Anterior cingulate cortex (tissue), 58 donors: ENCODE data around the gene OR2V2.

Experiments
- DNase-seq, 58 donors: peaks; one replicate each; lab custom pipeline; 2025; lab: John Stamatoyannopoulos, UW

OR2V2 gene

DNA sequence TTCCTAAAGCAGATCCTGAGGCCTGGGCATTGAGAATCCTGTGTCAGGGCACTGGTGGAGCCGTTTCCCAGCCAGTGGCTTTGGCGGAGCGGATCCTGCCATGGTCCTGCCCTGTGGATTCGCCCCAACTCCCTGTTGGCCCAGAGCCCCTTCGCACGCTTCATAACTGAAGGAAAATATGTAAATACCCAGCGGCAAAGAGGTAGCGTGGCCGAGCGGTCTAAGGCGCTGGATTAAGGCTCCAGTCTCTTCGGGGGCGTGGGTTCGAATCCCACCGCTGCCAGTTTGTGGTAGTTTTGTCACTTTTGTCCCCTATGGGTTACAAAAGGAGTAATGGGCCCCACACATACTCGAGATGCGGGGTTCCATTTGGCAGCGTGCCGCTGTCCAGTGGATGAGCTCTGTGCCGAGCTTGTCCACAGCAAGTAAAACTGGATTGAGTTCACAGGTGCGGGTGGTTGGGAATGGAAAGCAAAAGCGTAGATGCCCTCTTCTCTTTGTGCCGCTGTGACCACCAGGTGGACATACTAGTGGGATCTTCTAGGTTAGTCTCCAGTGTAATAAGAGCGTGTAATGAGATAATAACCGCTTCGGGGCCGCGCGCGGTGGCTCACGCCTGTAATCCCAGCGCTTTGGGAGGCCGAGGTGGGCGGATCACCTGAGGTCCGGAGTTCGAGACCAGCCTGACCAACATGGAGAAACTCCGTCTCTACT is 40.3 kb downstream of the OR2V2 start:
- no peak for DNase-seq

- DNase-seq: no peak
These were observed 41.4 kb downstream of the OR2V2 start for GRCh38 chr5:181188700-181189362.

DNA sequence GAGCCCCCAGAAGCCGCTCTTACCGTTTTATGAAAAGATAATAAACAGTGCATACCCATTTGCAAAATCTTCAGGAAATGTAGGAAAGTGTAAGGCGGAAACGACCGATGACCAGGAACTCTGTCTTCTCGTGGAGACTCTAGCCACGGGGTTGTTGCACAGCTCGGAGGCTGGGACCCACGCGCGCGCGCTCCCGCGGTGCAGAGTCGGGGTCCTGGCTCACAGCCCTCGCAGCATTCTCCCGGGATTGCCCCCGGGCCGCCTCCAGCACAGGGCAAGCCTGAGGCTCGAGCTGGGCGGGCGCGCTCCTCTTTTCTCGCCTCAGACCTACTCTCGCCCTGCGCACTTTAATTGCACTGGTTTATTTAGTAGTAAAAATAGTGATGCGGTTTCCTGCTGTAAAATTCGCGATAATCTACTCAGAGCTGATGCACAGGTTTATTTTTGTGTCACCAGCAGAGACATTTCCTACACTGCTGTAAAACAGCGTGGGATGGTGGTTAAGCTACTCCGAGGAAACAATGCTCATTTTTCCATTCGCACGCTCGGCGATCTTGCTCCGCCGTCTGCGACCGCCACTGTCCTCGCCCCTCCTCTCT is 42.1 kb downstream of the OR2V2 start:
- DNase-seq: no peak

DNA sequence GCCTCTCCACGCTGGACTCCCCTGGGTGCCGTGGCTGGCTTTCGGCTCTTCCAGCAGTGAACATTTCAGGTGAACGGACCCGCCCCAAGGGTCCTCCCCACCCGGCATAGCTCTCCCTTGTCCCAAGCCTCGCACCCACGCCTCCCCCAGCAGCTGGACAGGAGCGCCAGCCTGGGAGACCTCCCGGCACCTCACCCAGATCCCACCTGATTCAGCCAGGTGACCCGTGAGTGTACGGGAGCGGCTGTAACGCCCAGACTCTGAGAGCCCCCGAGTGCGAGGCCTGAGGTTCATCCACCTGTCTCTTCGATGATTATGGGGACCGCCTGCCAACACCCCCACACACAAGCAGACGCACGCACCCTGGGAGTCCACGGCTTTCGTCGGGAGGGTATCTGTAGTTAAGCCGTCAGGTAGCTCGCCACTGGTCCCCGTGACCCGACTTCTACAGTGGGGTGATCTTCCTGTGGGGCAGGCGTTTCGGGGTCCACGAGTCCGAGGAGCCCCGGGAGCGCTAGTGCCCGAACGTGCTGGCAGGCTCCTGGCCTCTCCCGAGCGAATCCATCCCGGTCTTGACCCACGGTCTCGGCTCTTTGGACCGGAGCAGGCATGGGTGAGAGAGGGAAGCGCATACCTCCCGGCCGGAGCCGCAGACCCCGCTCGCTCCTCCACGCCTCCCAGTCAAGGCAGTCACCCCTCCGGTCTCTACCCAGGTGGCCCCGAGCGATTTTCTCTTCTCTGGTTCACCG is 42.8 kb downstream of the OR2V2 start:
- DNase-seq: no peak

GRCh38 chr5:181190711-181191525 is 43.5 kb downstream of the OR2V2 start:
- DNase-seq: no peak

DNA sequence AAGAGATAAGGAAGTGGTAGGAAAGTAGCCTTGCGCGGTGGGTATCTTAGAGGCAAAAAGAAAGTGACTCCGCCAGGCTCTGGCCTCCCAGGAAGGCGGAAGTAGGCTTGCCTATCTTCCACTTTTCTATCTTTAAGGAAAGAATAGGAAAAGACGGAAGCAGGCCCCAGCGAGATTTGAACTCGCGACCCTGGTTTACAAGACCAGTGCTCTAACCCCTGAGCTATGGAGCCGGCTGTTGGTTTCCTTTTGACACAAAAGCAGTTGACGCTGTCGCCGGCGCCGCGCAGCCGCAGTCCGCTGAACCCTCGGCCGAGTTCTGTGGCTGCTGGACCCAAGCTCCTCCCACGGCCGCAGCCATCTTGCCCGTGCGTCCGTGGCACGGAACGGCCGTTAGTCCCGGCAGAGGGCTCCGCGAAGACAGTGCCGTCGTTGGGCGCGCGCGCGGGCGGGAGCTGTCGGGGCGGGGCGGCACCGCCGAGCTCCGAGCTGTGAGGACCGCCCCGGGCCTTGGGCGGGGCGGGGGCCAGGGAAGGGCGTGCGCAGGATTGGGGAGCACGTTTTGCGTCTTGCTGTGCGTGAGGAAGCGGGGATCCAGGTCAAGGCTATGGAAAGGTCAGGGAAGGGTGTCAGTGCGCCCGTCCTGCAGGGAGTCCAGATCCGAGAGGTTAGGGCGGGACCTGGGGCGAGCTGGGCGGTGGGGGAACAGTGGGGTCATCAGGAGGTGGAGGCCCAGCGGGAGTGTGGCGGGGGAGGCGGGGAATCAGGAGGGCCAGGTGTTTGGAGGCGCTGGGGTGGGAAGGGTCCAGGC is 44.3 kb downstream of the OR2V2 start:
- DNase-seq: no peak

- no peak for DNase-seq
These were observed 45.1 kb downstream of the OR2V2 start for GRCh38 chr5:181192337-181193046.

DNA sequence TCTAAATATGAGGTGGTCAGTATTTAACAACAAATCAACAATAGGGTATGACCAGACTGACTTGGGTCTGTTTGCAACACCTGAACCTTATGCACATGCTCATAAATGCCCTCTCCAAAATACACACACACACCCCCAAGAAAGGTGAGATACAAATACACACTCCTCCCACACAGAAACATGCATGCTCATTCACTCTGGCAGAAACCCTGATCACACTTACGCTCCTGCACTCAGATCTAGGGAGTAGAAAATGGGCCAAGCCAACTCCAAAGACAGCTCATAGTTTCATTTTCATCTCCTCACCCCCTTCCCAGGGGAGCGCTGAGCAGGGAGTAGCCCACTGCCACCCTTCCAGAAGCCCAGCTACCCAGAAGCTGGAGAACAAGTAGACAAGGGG is 46.3 kb downstream of the OR2V2 start:
- DNase-seq: no peak

- no peak for DNase-seq
These were observed 47.3 kb downstream of the OR2V2 start for GRCh38 chr5:181194489-181195248.

DNA sequence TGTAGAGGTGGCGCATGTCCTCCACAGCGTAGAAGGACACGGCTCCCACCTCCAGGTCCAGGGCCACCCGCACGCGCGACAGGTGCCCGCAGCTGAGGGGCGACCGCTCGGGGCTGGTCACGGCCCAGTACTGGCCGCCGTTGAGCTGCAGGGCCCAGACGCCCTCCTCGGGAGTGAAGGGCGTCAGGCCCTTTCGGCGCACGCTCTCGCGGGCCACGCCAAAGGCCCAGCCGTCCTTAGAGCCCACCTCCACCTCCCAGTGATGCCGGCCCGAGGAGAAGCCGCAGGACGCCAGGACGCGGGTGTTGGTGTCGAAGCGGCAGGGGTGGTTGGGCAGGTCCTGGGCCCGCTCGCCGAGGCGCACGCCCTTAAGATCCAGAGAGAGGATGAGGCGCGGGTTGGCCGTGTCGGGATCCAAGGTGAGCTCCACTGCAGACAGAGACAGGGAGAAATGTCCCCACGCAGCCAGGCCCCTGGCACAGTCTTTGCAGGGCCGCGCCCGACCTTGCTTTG is 47.9 kb downstream of the OR2V2 start:
- DNase-seq: no peak

DNA sequence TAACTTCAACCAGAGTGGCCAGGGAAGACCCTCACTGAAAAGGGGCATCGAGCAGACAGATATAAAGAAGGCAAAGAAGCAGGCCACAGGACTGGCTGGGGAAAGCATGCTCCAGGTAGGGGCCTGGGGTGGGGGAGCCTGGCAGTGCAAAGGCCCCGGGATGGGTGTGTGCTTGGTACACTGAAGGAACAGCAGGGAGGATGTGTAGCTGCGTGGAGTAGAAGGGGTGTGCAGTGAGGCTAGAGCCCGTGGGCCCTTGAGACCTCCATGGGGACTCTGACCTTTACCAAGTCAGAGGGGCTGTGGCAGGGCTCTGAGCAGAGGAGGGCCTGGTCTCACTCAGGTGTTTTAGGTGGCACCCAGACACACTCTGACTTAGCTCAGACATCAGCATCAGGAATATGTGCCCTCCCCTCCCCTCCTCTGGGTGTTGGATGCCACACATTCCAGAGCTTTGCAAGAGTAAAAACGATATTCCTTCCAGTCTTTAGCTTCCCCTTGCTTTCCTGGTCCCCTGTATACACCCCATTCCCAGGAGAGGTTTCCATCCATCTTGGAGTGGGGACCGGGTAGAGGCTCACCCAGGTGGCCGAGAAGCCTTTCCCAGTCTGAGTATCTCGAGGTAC is 50.1 kb downstream of the OR2V2 start:
- DNase-seq: no peak

GRCh38 chr5:181198106-181198685 is 50.8 kb downstream of the OR2V2 start:
- DNase-seq: no peak

DNA sequence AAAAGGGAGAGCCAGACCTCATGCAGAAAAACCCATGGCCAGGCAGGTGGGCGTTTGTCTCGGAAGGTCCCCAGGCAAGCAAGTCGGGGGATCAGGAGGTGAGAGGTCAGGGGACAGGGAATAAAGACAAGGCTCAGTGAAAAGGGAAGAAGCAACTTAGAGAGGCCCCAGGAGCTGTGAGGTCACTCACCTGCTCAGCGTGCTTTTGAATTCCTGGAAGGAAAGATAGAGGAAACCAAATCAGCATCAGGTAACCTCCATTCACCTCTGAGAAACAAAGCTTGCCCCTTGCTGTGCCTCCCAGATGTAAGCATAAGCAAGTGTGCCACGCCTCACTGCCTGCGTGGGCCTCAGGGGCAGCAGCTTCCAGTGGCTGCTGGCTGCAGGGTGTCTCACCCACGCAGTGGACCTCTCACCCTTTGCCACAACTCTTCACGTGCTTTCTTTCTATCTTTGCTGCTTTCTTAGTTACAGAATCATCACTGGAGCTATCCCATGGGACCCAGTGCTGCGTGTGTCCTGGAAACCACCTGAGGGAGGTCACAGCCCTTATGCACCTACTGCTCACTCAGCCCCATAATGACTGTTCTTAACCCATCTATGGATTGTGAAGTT is 51.6 kb downstream of the OR2V2 start:
- DNase-seq: no peak

GRCh38 chr5:181199881-181200638 is 52.7 kb downstream of the OR2V2 start:
- DNase-seq: no peak

GRCh38 chr5:181200816-181201215 is 53.4 kb downstream of the OR2V2 start:
- no peak for DNase-seq
